ENCODE data around the gene TMEM150A. TPM values are rescaled to one million over a fixed set of nuclear protein-coding genes. Genes with fewer than 3 reads are reported as not detected.

The TMEM150A gene
- total and polyA plus RNA-seq, 2 donors (not counting 3 experiments of a cell fraction or from before 2014, with no cell fraction given) = 17.7 to 35.7 TPM

DNA sequence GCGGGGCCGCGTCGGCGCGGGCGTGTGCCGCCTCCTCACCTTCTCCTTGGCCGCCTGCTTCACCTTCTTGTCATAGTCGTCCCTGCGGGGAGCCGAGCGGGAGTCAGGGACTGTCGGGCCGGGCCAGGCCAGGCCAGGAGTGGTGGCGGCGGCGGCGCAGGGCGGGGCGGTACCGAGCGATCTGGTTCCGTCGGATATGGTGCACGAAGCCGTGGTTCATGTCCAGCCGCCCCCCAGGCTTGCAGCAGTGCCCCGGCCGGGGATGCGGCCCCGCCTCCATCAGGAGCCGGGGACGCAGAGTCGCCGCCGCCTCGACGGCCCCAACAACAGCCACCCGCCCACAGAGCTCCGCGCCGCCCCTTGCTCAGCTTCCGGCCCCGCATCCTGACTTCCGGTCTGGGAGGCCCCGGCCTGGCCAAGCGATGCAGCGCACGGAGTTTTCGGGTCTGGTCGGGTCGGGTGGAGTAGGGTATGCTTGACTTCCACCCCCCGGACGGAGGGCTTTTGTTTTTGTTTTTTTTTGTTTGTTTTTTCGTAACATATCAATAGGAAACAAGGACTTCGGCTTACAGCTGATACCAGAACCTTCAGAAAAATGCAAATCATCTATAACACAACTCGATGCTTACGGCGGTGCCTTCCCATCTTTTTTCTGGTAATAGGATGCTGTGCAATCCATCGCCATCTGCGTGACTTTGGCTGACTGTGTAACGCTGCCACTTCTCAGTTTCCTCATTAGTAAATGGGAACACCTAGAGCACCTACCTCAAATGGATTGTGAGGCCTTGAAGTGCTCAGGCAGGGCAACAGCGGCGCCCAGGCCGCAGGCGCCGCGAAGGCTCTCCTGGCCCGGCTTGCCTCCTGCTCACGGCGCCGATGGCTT, 9.4 kb upstream of the TMEM150A start, which contains the start of gene C2orf68:
C2orf68 (minus strand) TSS at position 362 of the 883 bp plus-strand sequence; CDS start at position 280, 82 bp downstream.
- Histone ChIP-seq H3K36me3 (ENCODE audit: control insufficient read depth in 2 of 2, extremely low read depth in 1 of 2, insufficient read depth in 2 of 2, low read length in 2 of 2) (peaks cover 0 to 7% of the 10 kb centered on the region in 2 experiments), H3K9me1 (replicated peaks; ENCODE audit: control insufficient read depth, extremely low read depth, insufficient read depth, low read length) (no peaks in the 10 kb centered on the region)

More for the DNA sequence above, 9.4 kb upstream of the TMEM150A start, which contains the start of gene C2orf68:
- Histone ChIP-seq H4K20me1 (replicated peaks; ENCODE audit: control insufficient read depth, extremely low read depth, insufficient read depth, low read length) (no peaks in the 10 kb centered on the region), H3K4me2 (ENCODE audit: insufficient read depth, low read length) (peak within 1 kb of the TSS; percentile 87), H3K79me2 (ENCODE audit: control insufficient read depth, insufficient read depth, low read length) (peaks cover 20% of the 10 kb centered on the region), H3K9me3 (replicated peaks; ENCODE audit: control insufficient read depth, insufficient read depth, low read length) (no peaks in the 10 kb centered on the region), H3K27me3 (ENCODE audit: control insufficient read depth in 2 of 2, insufficient read depth in 2 of 2, low read length in 2 of 2) (no peaks in the 10 kb centered on the region), H3K4me3 (replicated peaks in 1 of 3; ENCODE audit: insufficient read depth in 1 of 3, low read depth in 1 of 3, low read length in 3 of 3) (peak within 1 kb of the TSS; percentile 77 to 98 (median 91)), H3K9ac (replicated peaks; ENCODE audit: extremely low read depth, insufficient read depth, low read length) (peak within 1 kb of the TSS; percentile 76), H2AFZ (ENCODE audit: low read depth, low read length) (peak within 1 kb of the TSS; percentile 92), H3K4me1 (ENCODE audit: control insufficient read depth, extremely low read depth, insufficient read depth, low read length) (peaks cover 14% of the 10 kb centered on the region), H3K27ac (ENCODE audit: insufficient read depth, low read depth, low read length) (peak within 1 kb of the TSS; percentile 61)
- FAIRE-seq (peak; percentile 79), DNase-seq (ENCODE audit: low read depth, low spot score) (peak; percentile 79)
- CTCF ChIA-PET = interaction anchor here (0.9 to 1.3 kb wide), 7 partner anchors 9 to 220 kb away, joined by 3 to 5 read pairs (median 4); partner anchors contain the start of genes RNF181, SH2D6 and TMEM150A
- POLR2A ChIA-PET = interaction anchor here (0.6 to 1.4 kb wide), 6 partner anchors 9 to 72 kb away, joined by 3 to 6 read pairs (median 4); partner anchors contain the start of genes GGCX and TMEM150A
- intact Hi-C loops (cut with micrococcal nuclease) = loop anchor here (1.0 kb wide), 1 partner anchor 51 kb away; the partner anchor contains the start of gene GGCX
- dilution Hi-C loops (cut with MboI; ENCODE audit: extremely low pct_ligation_motif_present, low sequenced_read_pairs) = no loop called here
- TF ChIP-seq, protein P1, sequence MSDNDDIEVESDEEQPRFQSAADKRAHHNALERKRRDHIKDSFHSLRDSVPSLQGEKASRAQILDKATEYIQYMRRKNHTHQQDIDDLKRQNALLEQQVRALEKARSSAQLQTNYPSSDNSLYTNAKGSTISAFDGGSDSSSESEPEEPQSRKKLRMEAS (IDR thresholded peaks at IDR 0.05; ENCODE audit: insufficient read depth, insufficient read length) = no peak
- TF ChIP-seq POLR2AphosphoS5 (IDR thresholded peaks at IDR 0.05; ENCODE audit: insufficient read depth, low read depth, low read length) (peak; percentile 94), GATA2 (IDR thresholded peaks at IDR 0.05; ENCODE audit: insufficient read depth, insufficient read length, low read depth, low read length) (no peak), POLR2A (IDR thresholded peaks at IDR 0.05; ENCODE audit: low read depth, low read length) (peak; percentile 93)
- TF ChIP-seq, protein P2, sequence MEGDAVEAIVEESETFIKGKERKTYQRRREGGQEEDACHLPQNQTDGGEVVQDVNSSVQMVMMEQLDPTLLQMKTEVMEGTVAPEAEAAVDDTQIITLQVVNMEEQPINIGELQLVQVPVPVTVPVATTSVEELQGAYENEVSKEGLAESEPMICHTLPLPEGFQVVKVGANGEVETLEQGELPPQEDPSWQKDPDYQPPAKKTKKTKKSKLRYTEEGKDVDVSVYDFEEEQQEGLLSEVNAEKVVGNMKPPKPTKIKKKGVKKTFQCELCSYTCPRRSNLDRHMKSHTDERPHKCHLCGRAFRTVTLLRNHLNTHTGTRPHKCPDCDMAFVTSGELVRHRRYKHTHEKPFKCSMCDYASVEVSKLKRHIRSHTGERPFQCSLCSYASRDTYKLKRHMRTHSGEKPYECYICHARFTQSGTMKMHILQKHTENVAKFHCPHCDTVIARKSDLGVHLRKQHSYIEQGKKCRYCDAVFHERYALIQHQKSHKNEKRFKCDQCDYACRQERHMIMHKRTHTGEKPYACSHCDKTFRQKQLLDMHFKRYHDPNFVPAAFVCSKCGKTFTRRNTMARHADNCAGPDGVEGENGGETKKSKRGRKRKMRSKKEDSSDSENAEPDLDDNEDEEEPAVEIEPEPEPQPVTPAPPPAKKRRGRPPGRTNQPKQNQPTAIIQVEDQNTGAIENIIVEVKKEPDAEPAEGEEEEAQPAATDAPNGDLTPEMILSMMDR (IDR thresholded peaks at IDR 0.05; ENCODE audit: extremely low read depth in 1 of 2, insufficient read depth in 1 of 2, low read depth in 1 of 2, low read length in 2 of 2) = no peak
- TSS peak; percentile 32 for BruUV-seq (replicated peaks)

Data from endothelial cell of umbilical vein (primary cell).